Loucy (cell line): ENCODE results near the gene APOLD1.

ENCODE experiments used
- EZH2phosphoT487 ChIP-seq: fragments of 200-600 bp; IDR thresholded peaks from 2 replicates; pipeline ENCODE4 v1.6.1; 2018; ENCODE audit warnings: antibody characterized with exemption, mild to moderate bottlenecking, moderate library complexity, borderline replicate concordance
- TF ChIP-seq, protein P1 (sequence below): fragments of 200-600 bp; sonication (generic); conservative IDR thresholded peaks from 2 replicates; pipeline ENCODE4 v1.5.1; 2014; ENCODE audit warnings: mild to moderate bottlenecking, antibody characterized with exemption, low read length

GRCh38 chr12:12821975-12822374, 36.5 kb downstream of the APOLD1 start:
- TF ChIP-seq, protein P1, sequence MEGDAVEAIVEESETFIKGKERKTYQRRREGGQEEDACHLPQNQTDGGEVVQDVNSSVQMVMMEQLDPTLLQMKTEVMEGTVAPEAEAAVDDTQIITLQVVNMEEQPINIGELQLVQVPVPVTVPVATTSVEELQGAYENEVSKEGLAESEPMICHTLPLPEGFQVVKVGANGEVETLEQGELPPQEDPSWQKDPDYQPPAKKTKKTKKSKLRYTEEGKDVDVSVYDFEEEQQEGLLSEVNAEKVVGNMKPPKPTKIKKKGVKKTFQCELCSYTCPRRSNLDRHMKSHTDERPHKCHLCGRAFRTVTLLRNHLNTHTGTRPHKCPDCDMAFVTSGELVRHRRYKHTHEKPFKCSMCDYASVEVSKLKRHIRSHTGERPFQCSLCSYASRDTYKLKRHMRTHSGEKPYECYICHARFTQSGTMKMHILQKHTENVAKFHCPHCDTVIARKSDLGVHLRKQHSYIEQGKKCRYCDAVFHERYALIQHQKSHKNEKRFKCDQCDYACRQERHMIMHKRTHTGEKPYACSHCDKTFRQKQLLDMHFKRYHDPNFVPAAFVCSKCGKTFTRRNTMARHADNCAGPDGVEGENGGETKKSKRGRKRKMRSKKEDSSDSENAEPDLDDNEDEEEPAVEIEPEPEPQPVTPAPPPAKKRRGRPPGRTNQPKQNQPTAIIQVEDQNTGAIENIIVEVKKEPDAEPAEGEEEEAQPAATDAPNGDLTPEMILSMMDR = no peak
- TF ChIP-seq EZH2phosphoT487 = no peak
